Activated CD4-positive, alpha-beta T cell treated with anti-CD3 and anti-CD28 coated beads for 1 hour (primary cell): Measurements from ENCODE around the gene ZNF154.

Source experiments
- DNase-seq: peaks from one replicate; pipeline ENCODE4 v3.0.0-alpha.2; 2020

The ZNF154 gene

GRCh38 chr19:57672466-57672865 lies 36.5 kb downstream of the ZNF154 start:
- no peak for DNase-seq

- no peak for DNase-seq
Measured at GRCh38 chr19:57671124-57671895, 37.7 kb downstream of the ZNF154 start.

GRCh38 chr19:57668635-57669034 lies 40.4 kb downstream of the ZNF154 start, which contains the start of gene ZSCAN4:
Gene ZSCAN4, plus strand, starts transcription at chr19:57668935. Its CDS starts 7,211 bp downstream, at chr19:57676146.
- no peak for DNase-seq

GRCh38 chr19:57667228-57667627 lies 41.8 kb downstream of the ZNF154 start:
- DNase-seq, result no peak

- no peak for DNase-seq
Measured at GRCh38 chr19:57665261-57665806, 43.7 kb downstream of the ZNF154 start.

GRCh38 chr19:57664269-57665127 lies 44.5 kb downstream of the ZNF154 start:
- no peak for DNase-seq

- no peak for DNase-seq
Measured at GRCh38 chr19:57656346-57656745, 52.7 kb downstream of the ZNF154 start.

- DNase-seq, result no peak
Measured at GRCh38 chr19:57655443-57655842, 53.6 kb downstream of the ZNF154 start.

- DNase-seq, result no peak
Measured at GRCh38 chr19:57653689-57654088, 55.3 kb downstream of the ZNF154 start.

GRCh38 chr19:57651654-57651996 lies 57.4 kb downstream of the ZNF154 start:
- no peak for DNase-seq

GRCh38 chr19:57648331-57649003 lies 60.5 kb downstream of the ZNF154 start:
- DNase-seq, result no peak
